TTC549 (cell line): ENCODE data around the gene SYNJ1.
"Not testable (repeated sequence)": the region's sequence is repeated elsewhere in the genome, so short reads cannot be mapped to it uniquely, and the experiment has no call there.

ENCODE experiments used
- FAIRE-seq: peaks from 2 replicates; lab custom pipeline; 2012; peaks lifted over from hg19 to GRCh38; lab: Jason Lieb, UNC

The SYNJ1 gene

DNA sequence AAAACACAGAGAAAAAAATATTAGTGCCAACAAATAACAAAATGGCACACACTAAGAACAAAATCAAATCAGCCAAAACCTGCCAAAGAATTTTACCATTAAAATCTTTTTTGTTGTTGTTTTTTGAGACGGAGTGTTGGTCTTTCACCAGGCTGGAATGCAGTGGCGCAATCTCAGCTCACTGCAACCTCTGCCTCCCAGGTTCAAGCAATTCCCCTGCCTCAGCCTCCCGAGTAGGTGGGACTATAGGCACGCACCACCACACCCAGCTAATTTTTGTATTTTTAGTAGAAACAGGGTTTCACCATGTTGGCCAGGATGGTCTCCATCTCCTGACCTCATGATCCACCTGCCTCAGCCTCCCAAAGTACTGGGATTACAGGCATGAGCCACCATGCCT, 8.3 kb upstream of the SYNJ1 start:
- not testable (repeated sequence) for FAIRE-seq

- no peak for FAIRE-seq
Observed at GRCh38 chr21:32735524-32735923, 7.7 kb upstream of the SYNJ1 start.

DNA sequence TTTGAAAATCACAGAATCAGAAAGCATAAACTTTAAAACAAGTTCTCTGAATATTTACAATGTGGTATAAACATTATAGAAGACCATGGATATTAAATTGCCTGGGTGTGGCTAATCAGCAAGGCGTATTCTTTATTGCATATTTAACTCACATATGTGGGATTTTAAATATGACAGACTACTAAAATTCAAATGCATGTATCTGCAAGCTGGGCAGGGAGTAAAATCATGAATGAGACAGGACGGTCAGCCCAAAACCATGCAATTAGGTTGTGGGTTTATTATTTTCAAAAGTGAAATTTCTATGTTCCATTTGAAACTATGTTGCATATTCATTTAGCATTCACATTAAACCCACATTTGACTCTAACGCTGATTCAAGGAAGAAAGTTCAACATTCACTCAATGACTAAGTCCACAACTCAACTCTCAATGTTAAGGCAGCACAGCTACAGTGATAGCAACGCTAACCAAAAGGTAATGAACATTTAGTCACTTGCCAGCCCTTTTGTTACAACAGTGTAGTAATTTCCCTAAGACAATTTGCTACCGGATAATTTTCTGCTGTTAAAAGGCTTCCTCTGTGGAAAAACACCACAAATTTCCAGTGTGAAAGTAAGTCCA, 6.3 kb upstream of the SYNJ1 start:
- no peak for FAIRE-seq

- FAIRE-seq: no peak
Observed at GRCh38 chr21:32733356-32733755, 5.5 kb upstream of the SYNJ1 start.

DNA sequence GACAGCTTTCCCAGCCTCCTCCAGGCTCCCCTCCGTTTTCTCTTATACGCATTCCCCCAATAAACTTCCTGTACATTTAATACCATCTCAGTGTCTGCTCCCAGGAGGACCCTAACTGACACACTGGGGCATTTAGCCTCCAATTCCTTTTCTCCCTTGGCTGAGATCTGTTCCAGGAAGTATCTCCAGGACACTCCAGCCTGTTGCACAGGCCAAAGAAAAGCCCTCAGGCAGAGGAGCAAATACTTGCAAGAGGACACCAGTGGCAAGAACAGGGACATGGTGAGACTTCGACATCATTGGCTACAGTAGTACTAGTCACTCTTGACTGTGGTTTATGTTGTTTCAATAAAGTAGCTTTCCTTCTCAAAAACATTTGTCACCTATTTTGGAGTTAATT, 4.7 kb upstream of the SYNJ1 start:
- FAIRE-seq: no peak

- no peak for FAIRE-seq
Observed at GRCh38 chr21:32728848-32729247, 1.0 kb upstream of the SYNJ1 start.

- no peak for FAIRE-seq
Observed at GRCh38 chr21:32728456-32728839, 635 bp upstream of the SYNJ1 start.

DNA sequence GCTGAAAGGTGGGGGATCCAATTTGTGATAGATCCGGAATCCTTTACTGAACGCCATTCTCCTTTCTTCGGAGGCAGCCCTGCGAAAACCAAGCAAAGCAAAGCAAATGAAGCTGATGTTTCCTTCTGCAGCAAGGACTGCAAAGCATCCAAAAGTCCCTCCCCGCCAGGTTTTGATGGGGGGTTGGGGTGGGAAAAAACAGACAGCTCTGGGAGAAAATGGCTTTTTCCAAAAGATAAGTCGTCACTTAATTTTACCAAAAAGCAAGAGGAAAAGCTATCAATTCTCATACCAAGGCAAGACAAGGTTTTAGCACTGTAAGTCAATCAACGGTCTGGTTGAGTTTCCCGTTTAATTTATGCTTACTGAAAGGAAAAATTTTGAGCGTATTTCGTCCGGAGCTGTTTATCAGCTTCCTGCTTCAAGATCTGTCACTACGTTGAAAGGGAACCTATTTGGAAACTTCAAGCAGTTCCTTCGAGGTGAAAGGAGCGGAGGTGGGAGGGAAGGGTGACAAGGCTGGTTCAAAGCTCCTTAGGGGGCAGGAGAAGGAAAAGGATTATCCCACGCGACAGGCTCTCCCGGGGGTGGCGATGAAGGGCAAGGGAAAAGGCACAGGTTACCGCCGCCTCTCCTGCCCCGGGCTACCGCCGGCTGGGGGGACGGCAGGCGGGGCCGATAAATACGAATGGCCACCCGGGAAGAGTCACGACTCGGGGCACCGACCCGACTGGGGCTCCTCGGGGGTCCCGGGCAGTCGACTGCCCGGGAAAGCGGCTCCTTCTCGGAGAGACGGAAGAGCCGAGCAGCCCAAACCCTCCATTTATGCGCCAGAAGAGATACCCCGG, 750 bp downstream of the SYNJ1 start:
- no peak for FAIRE-seq

DNA sequence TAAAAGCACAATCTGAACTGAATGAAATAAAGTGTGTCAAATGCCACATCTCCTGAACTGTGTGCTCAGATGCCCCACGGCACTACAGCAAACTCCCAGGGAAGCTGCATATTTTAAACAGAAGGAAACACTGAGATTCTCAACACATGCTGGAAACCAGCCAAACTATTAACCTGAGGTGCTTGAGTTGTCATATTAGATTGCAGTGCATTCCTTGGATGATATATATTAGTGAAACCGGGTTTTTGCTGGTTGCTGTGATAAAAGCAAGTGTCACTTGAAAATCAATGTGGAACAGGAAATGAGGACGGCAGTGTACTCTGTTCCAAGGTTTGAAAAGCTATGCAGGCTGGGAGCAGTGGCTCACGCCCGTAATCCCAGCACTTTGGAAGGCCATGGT, 8.7 kb downstream of the SYNJ1 start:
- no peak for FAIRE-seq

GRCh38 chr21:32717851-32718316, 9.9 kb downstream of the SYNJ1 start:
- FAIRE-seq: no peak

DNA sequence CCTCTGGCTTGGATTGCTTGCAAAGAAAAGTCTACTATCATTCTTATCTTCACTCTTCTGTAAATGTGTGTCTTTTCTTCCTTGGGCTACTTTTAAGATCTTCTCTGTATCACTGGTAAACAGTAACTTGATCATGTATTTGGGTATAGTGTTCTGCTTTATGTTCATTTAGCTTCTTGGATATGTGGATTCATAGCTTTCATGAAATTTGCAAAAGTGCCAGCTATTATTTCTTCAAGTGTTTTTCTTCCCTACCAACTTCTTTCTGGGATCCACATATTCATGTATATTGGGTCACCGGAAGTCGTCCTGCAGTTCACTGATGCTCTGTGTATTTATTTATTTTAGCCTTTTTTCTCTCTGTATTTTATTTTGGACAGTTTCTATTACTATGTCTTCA, 11.3 kb downstream of the SYNJ1 start:
- FAIRE-seq: no peak

- no peak for FAIRE-seq
Observed at GRCh38 chr21:32713726-32714125, 14.1 kb downstream of the SYNJ1 start.

DNA sequence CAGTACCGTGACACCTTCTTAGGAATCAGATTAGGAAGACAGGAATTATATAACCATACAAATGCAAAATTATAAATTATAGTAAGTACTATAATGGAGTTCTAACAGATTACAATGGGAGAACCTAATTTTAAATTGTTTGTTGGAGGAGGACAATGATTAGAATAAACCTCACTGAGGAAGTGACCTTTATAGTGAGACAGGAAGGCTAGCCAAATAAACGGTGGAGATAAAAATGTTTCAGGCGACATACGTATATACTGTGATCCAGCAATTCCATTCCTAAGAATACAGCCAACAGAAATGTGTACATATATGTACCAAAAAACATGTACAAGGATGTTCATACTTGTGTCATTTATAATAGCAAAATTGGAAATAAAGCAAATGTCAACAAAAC, 15.2 kb downstream of the SYNJ1 start:
- FAIRE-seq: no peak

DNA sequence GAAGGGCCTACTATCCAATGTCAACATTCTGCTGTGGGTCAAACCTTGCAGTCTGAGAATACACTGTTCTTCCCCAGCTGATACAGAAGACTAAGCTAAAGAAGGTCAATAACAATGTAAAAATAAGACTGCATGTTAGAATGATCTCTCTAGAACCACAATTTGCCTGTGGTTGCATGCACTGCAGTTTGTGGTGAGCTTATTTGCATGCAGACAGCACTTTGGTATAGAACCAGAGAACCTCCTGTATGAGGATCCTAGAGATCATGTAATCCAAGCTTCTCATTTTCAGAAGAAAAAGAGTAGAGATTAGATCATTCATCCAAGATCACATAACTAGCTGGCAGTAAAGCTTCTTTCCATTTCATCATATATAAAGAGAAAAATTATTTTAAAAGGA, 15.8 kb downstream of the SYNJ1 start:
- FAIRE-seq: no peak

DNA sequence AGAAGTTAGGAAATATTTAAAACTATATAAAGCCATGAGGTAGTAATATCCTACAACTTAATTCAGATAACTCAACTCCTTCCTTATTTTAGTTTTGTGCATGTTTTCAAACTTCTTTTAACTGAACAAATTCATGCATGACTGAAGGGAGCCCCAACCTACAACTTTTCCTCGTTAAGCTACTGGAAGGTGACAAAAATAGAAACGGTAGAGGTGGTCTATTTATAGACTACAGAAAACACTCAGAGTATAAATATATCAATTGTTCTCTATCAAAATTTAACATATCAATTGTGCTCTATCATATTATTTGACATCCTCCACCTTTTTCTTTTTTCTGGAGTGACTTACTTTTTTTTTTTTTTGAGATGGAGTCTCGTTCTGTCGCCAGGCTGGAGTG, 16.8 kb downstream of the SYNJ1 start:
- no peak for FAIRE-seq

DNA sequence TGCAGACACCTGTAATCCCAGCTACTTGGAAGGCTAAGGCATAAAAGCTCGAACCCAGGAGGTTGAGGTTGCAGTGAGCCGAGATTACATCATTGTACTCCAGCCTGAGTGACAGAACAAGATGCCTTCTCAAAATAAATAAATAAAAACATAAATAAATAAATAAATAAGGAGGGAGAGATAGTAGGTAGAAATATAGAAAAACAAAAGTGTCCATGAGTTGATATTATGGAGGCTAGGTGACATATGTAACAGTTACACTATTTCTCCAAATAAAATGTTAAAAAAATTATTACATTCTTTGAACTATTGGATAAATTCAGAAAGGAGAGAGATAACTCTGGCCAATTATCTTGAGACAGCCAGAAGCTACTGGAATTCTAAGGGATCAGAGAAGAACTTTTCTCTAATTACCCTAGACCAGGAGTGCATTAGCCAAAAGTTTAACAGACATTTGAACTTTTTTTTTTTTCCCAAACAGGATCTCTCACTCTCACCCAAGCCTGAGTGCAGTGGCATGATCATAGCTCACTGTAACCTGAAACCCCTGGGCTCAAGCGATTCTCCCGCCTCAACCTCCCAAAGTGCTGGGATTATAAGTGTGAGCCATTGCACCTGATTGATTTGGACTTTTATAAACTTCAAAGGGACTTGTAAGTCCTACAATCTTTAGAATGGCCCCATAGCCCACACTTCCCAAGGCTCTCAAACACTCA, 17.6 kb downstream of the SYNJ1 start:
- no peak for FAIRE-seq

DNA sequence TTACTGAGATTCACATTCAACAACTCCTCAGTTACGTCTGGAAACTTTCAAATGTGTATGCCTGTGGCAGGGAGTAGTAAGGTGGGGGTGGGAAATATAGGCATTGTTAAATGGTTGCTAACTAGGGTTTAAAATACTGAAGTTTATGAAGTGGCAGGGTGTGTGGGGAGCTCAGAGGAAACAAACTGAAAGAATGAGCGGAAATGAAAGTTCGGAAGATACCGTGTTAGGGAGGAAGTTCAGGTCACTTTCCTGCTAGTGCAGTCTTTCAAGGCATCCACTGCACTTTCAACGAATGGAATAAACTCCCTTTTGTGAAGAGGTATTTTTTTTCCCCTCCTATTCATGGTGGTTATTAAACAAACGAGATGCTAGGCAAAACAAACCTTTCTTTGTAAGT, 19.7 kb downstream of the SYNJ1 start:
- FAIRE-seq: no peak

DNA sequence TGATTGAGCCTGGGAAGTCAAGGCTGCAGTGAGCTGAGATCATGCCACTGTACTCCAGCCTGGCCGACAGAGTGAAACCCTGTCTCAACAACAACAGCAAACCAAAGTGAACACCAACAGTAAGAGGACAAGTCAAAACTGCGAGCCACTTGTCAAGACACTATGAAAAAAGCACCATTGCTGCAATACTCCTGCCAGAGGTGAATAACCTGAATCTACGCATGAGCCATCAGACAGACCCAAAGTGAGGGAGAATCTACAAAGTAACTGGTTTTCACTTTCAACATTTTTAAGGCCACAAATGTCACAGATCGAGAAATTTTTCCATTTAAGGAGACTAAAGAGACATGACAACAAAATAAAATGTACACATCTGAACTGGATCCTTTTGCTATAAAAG, 21.9 kb downstream of the SYNJ1 start:
- FAIRE-seq: no peak

DNA sequence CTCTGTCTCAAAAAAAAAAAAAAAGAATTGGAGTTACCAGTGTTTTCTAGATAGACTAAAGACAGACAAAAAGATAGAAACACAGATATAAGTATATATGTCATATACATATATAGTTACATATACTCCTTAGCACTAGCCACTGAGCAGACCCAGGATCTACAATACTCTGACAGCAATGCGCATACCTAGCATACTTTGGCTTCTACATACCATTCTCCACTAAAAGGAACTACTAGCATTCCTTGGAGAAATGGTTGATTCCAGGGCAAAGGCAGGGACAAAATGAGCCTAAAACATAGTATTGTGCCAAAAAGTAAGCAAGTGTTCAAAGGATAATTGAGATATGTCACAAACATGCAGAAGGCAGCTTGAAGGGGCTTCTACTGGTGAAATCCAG, 22.7 kb downstream of the SYNJ1 start:
- FAIRE-seq: no peak

DNA sequence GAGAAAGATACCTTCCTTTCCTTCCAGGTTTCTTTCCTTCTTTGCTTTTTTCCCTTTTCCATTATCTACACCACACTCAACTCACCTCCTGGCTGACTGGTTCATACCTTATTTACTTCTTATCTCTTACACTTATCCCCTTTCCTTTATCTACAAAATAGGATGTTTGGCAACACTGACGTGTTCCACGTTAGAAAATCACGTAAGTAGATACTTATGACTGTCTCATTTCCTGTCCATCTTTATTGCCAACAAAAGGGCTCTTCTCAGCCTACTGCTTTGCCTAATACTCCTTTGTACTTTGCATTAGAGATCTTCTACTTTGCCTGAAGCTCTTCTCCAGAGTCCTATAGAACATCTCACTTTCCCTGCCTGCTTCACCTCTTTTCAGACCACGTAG, 25.1 kb downstream of the SYNJ1 start:
- FAIRE-seq: no peak

GRCh38 chr21:32698971-32699693, 28.7 kb downstream of the SYNJ1 start:
- FAIRE-seq: no peak

GRCh38 chr21:32698286-32698685, 29.5 kb downstream of the SYNJ1 start:
- FAIRE-seq: no peak

DNA sequence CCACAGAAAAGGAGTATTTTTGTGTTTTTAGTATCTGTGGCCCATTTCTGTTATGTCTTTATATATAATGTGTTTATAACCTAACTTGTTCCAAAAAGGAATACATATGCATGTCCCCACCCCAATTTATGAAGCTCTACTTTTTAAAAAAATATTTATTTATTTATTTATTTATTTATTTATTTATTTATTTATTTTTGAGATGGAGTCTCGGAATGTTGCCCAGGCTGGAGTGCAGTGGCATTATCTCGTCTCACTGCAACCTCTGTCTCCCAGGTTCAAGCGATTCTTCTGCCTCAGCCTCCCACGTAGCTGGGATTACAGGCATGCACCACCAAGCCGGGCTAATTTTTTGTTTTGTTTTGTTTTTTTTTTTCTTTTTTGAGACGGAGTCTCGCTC, 32.3 kb downstream of the SYNJ1 start:
- not testable (repeated sequence) for FAIRE-seq
